Stimulated activated memory B cell treated with anti-CD40 and anti-IgM and Interleukin-4, amounts not matched to agents 10 μg/mL and 1 μg/mL and 100 μg/mL, for 72 hours (primary cell): ENCODE results near the gene CRKL.
"Not testable (repeated sequence)": the region's sequence is repeated elsewhere in the genome, so short reads cannot be mapped to it uniquely, and the experiment has no call there.

Experiments used
- ATAC-seq: fragments of 150-1000 bp; cut with Tn5 transposase; 2 replicates; pipeline ENCODE4 v1.10.0; 2021
- H3K27ac Mint-ChIP-seq: one replicate; pipeline ENCODE4 v1.8.0; 2022; ENCODE audit warnings: mild to moderate bottlenecking, mixed read lengths
- H3K27me3 Mint-ChIP-seq: one replicate; pipeline ENCODE4 v1.8.0; 2022; ENCODE audit warnings: mixed read lengths
- H3K36me3 Mint-ChIP-seq: one replicate; pipeline ENCODE4 v1.8.0; 2022; ENCODE audit warnings: mixed read lengths
- H3K4me1 Mint-ChIP-seq: one replicate; pipeline ENCODE4 v1.8.0; 2022; ENCODE audit warnings: mixed read lengths
- H3K4me3 Mint-ChIP-seq: one replicate; pipeline ENCODE4 v1.8.0; 2022; ENCODE audit warnings: mild to moderate bottlenecking, moderate library complexity, mixed read lengths
- H3K9me3 Mint-ChIP-seq: one replicate; pipeline ENCODE4 v1.8.0; 2022; ENCODE audit warnings: mixed read lengths

The CRKL gene

DNA sequence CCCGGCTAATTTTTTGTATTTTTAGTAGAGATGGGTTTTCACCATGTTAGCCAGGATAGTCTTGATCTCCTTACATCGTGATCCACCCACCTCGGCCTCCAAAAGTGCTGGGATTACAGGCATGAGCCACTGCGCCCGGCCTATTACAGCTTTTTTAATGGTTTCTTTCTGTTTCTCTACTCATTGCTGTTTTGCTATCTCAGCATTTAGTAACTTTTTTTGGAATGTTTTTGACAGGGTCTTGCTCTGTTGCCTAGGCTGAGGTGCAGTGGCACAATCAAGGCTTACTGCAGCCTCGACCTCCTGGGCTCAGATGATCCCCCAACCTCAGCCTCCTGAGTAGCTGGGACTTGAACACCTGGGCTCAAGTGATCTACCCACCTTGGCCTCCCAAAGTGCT lies 4.7 kb upstream of the CRKL start:
- H3K4me3 Mint-ChIP-seq = no peak overlapping the region
- no peak for ATAC-seq
- H3K27ac Mint-ChIP-seq = no peak overlapping the region
- peaks cover 14% of the 10 kb centered on the region for H3K4me1 Mint-ChIP-seq
- no peaks in the 10 kb centered on the region for H3K27me3 Mint-ChIP-seq
- no peaks in the 10 kb centered on the region for H3K9me3 Mint-ChIP-seq
- no peaks in the 10 kb centered on the region for H3K36me3 Mint-ChIP-seq

DNA sequence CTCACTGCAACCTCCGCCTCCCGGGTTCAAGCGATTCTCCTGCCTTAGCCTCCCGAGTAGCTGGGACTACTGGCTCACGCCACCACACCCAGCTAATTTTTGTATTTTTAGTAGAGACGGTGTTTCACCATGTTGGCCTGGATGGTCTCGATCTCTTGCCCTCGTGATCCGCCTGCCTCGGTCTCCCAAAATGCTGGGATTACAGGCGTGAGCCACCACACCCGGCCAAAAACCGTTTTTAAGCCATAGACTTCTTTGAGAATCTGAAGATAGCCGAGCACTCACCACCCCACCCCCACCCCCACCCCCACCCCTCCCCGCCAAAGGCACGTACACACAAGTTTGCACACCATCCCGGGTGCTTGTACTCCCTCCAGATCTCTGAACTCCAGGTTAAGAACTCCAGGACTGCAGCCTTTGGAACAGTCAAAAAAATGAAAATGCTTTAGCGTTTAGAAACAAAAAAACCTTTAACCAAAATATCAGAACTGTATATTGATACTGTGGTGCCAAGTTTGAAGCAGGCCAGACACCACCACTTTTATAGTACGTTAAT lies 1.5 kb downstream of the CRKL start:
- peaks cover 16% of the 10 kb centered on the region for H3K36me3 Mint-ChIP-seq
- ATAC-seq = no peak

DNA sequence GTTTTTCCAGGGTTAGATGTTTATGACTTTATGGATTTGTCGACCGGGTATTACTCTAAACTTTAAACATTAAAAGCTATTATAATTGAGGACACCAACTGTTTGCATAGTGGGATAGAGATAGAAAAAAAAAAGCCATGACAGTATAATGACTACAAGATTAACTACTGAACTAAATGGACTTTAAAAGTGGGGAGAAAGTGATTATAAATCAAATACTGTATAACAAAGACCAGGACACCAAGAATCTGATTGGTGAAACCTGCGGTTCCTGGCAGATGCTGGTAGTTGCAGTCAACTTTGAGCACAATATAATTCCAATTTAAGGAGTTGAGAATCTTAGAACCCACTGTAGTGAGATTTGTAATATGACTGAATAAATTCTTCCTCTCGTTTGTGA lies 2.5 kb downstream of the CRKL start:
- no peak for ATAC-seq
- Mint-ChIP-seq H3K9me3 (no peaks in the 10 kb centered on the region), H3K27ac (no peak overlapping the region), H3K27me3 (no peaks in the 10 kb centered on the region), H3K4me1 (peaks cover 62% of the 10 kb centered on the region), H3K36me3 (peaks cover 16% of the 10 kb centered on the region), H3K4me3 (peak overlapping the region; percentile 94)

More for the DNA sequence above, 1.5 kb downstream of the CRKL start:
- H3K4me3 Mint-ChIP-seq = peak overlapping the region; percentile 94
- peak overlapping the region; percentile 77 for H3K27ac Mint-ChIP-seq
- H3K9me3 Mint-ChIP-seq = no peaks in the 10 kb centered on the region
- H3K4me1 Mint-ChIP-seq = peaks cover 61% of the 10 kb centered on the region
- H3K27me3 Mint-ChIP-seq = no peaks in the 10 kb centered on the region

DNA sequence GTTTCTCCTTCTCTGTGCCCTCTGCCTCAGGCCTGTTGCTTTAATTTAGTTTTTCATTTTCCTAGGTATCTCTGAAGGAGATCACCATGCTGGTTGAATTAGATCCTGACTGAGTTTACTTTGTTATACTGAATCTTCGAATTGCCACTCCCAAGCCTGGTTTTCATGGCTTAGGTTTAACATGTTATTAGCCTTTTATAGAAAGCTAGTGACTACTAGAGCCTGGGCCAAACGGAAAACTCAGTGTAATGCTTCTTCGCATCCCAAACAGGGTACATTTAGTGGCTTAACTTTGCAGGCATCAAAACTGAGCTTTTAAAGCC lies 3.6 kb downstream of the CRKL start:
- Mint-ChIP-seq H3K36me3 (peaks cover 16% of the 10 kb centered on the region), H3K27me3 (no peaks in the 10 kb centered on the region), H3K4me3 (peak overlapping the region; percentile 94), H3K9me3 (no peaks in the 10 kb centered on the region), H3K27ac (peak overlapping the region; percentile 22), H3K4me1 (peaks cover 73% of the 10 kb centered on the region)
- no peak for ATAC-seq

DNA sequence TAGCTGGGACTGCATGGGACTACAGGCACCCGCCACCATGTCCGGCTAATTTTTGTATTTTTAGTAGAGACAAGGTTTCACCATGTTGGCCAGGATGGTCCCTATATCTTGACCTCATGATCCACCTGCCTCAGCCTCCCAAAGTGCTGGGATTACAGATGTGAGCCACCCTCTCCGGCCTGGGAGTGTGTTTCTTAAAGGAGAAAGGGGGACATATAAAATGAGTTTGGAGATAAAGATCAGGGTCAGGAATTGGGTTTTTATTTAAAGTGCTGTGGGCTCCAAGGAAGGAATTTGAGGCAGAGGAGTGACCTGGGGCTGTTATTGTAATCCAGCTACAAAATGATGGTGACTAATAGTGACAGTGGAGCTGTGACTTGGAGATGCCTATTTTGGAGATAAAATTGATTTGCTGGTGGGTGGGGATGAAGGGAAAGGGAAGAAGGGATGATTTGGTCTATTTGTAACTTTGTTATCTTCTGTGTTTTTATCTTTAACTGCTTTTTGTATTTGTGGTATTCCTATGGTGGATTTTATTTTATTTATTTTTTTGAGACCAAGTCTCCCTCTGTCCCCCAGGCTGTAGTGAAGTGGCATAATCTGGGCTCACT lies 5.0 kb downstream of the CRKL start:
- no peak overlapping the region for H3K27ac Mint-ChIP-seq
- peaks cover 21% of the 10 kb centered on the region for H3K36me3 Mint-ChIP-seq
- peaks cover 72% of the 10 kb centered on the region for H3K4me1 Mint-ChIP-seq
- no peak for ATAC-seq
- no peak overlapping the region for H3K4me3 Mint-ChIP-seq
- H3K27me3 Mint-ChIP-seq = no peaks in the 10 kb centered on the region
- no peaks in the 10 kb centered on the region for H3K9me3 Mint-ChIP-seq

DNA sequence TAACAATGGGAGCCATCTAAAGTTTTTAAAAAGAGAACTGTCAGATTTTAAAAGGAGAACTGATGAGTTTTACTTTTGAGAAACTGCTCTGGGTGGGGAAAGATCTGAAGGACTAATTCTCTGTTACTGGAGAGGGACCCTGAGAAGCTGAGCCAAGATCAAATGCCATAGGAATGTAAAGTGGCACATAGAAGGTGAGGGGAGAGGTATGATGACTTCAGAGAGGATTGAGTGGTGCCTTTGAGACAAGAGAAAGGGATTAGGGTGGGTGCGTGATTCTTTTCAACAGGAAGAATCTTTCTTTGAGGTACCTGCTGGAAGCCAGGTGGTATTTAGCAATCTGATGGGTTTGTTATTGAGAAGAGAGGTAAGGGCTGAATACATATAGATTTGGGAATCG lies 9.0 kb downstream of the CRKL start:
- Mint-ChIP-seq H3K27ac (peak overlapping the region; percentile 43), H3K9me3 (no peaks in the 10 kb centered on the region), H3K4me1 (peaks cover 60% of the 10 kb centered on the region), H3K4me3 (no peak overlapping the region), H3K36me3 (peaks cover 21% of the 10 kb centered on the region), H3K27me3 (no peaks in the 10 kb centered on the region)
- ATAC-seq = no peak

DNA sequence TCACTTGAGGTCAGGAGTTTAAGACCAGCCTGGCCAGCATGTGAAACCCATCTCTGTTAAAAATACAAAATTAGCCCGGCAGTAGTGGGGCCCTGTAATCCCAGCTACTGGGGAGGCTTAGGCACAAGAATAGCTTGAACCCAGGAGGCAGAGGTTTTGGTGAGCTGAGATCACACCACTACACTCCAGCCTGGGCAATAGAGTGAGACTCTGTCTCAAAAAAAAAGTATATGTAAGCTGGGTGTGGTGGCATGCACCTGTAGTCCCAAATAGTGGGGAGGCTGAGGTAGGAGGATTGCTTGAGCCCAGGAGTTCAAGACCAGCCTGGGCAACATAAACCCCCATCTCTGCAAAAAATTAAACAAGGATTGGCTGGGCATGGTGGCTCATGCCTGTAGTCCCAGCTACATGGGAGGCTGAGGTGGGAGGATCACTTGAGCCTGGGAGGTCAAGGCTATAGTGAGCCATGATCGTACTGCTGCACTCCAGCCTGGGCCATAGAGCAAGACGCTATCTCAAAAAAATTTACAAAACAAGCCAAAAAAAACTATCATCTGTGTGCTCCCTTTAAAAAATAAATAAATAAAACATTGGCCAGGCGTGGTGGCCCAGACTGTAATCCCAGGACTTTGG lies 10.8 kb downstream of the CRKL start:
- Mint-ChIP-seq H3K4me1 (peaks cover 57% of the 10 kb centered on the region), H3K4me3 (no peak overlapping the region), H3K27ac (no peak overlapping the region), H3K27me3 (no peaks in the 10 kb centered on the region), H3K36me3 (peaks cover 11% of the 10 kb centered on the region), H3K9me3 (no peaks in the 10 kb centered on the region)
- ATAC-seq = no peak

DNA sequence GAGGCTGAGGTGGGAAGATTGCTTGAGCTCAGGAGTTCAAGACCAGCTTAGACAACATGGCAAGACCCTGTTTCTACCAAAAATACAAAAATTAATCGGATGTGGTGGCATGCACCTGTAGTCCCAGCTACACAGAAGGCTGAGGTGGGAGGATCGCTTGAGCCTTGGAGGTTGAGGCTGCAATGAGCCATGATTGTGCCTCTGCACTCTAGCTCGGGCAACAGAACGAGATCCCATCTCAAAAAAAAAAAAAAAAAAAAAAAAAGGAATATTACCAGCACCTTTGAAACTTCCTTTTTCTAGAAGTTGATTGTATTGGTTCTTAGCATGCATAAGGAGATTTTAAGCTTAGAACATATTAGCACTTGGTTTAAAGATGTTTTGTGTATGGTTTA lies 11.4 kb downstream of the CRKL start:
- no peak for ATAC-seq
- Mint-ChIP-seq H3K4me3 (no peak overlapping the region), H3K4me1 (peaks cover 57% of the 10 kb centered on the region), H3K36me3 (peaks cover 11% of the 10 kb centered on the region), H3K27me3 (no peaks in the 10 kb centered on the region), H3K9me3 (no peaks in the 10 kb centered on the region), H3K27ac (no peak overlapping the region)

DNA sequence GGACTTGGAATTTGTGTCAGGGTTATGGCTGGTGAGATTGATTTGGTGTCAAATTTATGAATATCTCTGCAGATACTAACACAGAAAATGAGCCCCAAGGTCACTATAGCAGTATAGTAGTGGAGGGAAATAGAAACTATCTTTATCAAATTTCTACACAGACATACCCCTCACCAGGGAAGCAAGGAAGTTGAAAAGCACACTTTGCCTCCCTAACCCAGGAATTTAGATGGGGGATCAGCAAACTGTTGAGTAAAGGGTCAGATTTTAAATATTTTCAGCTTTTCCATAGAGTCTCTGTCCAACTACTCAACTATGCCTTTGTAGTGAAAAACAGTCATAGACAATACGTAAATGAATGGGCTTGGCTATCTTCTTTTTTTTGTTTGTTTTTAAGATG lies 12.8 kb downstream of the CRKL start:
- Mint-ChIP-seq H3K9me3 (no peaks in the 10 kb centered on the region), H3K4me1 (peaks cover 58% of the 10 kb centered on the region), H3K36me3 (peaks cover 17% of the 10 kb centered on the region), H3K27ac (no peak overlapping the region), H3K27me3 (no peaks in the 10 kb centered on the region), H3K4me3 (no peak overlapping the region)
- ATAC-seq = no peak

DNA sequence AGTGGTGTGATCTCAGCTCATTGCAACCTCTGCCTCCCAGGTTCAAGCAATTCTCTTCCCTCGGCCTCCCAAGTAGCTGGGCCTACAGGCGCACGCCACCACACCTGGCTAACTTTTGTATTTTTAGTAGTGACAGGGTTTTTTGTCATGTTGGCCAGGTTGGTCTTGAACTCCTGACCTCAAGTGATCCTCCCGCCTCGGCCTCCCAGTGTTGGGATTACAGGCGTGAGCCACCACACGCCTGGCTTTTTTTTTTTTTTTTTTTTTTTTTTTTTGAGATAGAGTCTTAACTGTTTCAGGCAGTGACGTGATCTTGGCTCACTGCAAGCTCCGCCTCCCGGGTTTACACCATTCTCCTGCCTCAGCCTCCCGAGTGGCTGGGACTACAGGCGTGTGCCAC lies 13.2 kb downstream of the CRKL start:
- H3K27me3 Mint-ChIP-seq, H3K9me3 Mint-ChIP-seq, H3K4me3 Mint-ChIP-seq, ATAC-seq, H3K27ac Mint-ChIP-seq: not testable (repeated sequence)
- Mint-ChIP-seq H3K36me3 (peaks cover 17% of the 10 kb centered on the region), H3K4me1 (peaks cover 58% of the 10 kb centered on the region)

DNA sequence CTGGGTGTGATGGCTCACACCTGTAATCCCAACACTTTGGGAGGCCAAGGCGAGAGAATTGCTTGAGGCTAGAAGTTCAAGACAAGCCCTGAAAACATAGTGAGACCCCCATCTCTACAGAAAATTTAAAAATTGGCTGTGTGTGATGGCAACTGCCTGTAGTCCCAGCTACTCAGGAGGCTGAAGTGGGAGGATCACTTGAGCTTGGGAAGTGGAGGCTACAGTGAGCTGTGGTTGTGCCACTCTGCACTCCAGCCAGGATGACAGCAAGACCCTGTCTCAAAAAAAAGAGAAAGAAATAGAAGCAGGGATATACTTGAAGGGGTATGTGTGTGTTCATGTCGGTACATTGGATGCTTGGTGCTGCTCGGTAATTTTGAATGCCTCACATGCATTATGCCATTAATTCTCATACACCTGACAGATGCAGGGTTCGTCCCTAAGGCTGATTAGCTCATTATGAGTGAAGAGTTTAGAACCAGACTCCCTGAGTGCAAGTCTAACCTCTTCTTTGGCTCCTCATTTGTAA lies 14.0 kb downstream of the CRKL start:
- no peaks in the 10 kb centered on the region for H3K27me3 Mint-ChIP-seq
- no peak overlapping the region for H3K27ac Mint-ChIP-seq
- H3K4me3 Mint-ChIP-seq = no peak overlapping the region
- H3K4me1 Mint-ChIP-seq = peaks cover 56% of the 10 kb centered on the region
- no peaks in the 10 kb centered on the region for H3K9me3 Mint-ChIP-seq
- ATAC-seq = no peak
- H3K36me3 Mint-ChIP-seq = peaks cover 22% of the 10 kb centered on the region

DNA sequence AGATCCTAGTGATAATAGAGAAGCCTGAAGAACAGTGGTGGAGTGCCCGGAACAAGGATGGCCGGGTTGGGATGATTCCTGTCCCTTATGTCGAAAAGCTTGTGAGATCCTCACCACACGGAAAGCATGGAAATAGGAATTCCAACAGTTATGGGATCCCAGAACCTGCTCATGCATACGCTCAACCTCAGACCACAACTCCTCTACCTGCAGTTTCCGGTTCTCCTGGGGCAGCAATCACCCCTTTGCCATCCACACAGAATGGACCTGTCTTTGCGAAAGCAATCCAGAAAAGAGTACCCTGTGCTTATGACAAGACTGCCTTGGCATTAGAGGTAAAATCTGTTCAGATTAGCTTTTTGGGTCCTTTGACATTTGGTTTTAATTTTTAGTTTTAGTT lies 16.7 kb downstream of the CRKL start:
- Mint-ChIP-seq H3K4me1 (peaks cover 64% of the 10 kb centered on the region), H3K9me3 (no peaks in the 10 kb centered on the region), H3K27me3 (no peaks in the 10 kb centered on the region), H3K27ac (no peak overlapping the region), H3K36me3 (peaks cover 23% of the 10 kb centered on the region), H3K4me3 (no peak overlapping the region)
- no peak for ATAC-seq

DNA sequence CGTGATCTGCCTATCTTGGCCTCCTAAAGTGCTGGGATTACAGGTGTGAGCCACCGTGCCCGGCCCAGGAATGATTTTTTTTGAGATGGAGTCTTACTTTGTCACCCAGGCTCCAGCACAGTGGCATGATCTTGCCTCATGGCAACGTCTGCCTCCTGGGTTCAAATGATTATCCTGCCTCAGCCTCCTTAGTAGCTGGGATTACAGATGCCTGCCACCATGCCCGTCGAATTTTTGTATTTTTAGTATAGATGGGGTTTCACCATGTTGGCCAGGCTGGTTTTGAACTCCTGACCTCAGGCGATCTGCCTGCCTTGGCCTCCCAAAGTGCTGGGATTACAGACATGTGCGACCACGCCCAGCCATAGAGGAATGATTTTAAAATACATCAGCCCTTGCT lies 17.8 kb downstream of the CRKL start:
- not testable (repeated sequence) for H3K27me3 Mint-ChIP-seq, ATAC-seq, H3K4me3 Mint-ChIP-seq, H3K9me3 Mint-ChIP-seq, H3K27ac Mint-ChIP-seq
- Mint-ChIP-seq H3K36me3 (peaks cover 30% of the 10 kb centered on the region), H3K4me1 (peaks cover 74% of the 10 kb centered on the region)

DNA sequence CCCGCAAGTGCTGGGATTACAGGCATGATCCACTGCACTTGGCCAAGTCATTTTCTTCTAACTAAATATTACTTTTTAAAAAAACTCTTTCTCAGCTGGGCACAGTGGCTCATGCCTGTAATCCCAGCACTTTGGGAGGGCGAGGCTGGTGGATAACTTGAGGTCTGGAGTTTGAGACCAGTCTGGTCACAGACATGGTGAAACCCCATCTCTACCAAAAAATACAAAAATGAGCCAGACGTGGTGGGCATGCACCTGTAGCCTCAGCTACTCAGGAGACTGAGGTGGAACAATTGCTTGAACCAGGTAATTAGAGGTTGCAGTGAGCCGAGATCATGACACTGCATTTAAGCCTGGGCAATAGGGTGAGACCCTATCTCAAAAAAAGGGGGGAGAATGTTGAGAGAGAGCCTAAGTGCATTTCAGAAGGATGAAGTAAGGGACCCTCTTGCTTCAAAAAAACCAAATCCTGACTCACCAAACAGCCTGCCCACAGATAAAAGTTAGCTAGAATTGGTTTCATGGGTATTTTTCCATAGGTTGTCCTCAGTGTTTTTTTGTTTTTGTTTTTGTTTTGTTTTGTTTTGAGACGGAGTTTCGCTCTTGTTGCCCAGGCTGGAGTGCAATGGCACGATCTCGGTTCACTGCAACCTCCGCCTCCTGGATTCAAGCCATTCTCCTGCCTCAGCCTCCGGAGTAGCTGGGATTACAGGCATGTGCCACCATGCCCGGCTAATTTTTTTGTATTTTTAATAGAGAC lies 18.8 kb downstream of the CRKL start:
- H3K27ac Mint-ChIP-seq, ATAC-seq, H3K4me3 Mint-ChIP-seq, H3K9me3 Mint-ChIP-seq, H3K27me3 Mint-ChIP-seq: not testable (repeated sequence)
- peaks cover 37% of the 10 kb centered on the region for H3K36me3 Mint-ChIP-seq
- H3K4me1 Mint-ChIP-seq = peaks cover 79% of the 10 kb centered on the region

DNA sequence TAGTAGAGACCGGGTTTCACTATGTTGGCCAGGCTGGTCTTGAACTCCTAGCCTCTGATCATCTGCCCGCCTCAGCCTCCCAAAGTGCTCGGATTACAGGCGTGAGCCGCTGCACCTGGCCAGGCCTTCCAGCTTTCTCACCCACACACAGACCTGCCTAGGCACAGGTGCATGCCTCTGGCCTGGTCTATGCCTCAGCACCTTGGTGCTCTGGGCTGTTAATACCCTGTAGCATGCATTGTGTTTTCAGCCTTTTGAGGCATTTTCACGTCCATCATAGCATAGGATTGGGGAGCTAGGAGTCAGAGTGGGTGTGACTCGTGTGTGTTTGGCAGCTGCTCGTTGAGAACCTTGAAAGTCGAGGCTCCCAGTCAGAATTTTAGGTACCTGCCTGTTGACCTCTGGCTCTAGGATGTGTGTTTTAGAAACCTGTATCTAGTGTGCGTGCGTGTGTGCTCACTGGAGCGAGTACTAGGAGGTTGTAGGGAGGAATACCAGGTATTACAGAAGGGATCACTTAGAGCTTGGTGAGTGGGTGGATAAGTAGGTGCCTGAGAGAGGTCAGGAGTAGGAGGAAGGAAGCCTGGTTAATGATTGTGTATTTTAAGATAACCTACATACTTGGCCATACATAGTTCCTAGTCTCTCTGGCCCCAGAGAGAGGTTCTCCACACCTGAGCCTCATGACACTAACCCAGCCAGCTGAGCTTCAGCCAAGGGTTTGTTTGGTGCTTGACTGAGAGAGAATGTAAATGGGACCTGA lies 20.0 kb downstream of the CRKL start:
- Mint-ChIP-seq H3K4me1 (peaks cover 84% of the 10 kb centered on the region), H3K9me3 (no peaks in the 10 kb centered on the region), H3K27me3 (no peaks in the 10 kb centered on the region), H3K27ac (peak overlapping the region; percentile 31), H3K4me3 (peak overlapping the region; percentile 22), H3K36me3 (peaks cover 42% of the 10 kb centered on the region)
- ATAC-seq = no peak
